ENCODE measurements around the gene MRTFB. TPM values are rescaled to one million over a fixed set of nuclear protein-coding genes. Genes with fewer than 3 reads are reported as not detected.

MRTFB gene
- total RNA-seq, 4 donors from 2014 or later: 12.7 to 20.4 (median 14.8) TPM

DNA sequence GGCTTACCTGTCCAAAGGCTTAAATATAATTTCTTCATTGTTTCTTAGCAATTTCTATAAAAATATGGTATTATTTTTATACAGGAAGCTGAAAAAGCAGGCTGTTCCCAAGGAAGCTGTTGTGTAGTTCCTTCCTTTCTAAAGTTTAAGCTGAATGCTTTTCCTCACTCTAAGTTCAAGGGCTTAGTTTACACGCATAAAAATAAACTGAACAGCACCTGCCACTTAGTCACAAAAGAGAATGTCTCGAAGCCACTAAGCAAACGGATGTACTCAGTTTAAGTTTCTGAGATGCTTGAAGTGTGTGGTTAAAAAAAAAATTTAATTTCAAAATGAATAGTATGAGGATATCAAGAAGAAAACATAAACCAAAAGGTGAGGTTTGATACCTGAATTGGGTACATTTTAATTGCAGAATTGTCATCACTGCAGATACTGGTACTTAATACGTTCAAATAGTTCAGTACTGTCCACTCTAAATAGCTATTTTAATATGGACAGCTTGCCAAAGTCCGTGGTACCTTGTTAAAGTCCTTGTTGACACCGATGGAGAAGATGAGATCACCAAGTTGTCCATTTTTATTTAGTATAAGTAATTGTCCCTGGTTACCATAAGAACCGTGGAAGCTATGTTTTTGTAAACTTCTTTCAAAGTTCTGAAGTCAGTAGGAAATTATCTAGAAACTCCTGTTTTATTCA is 38.1 kb downstream of the MRTFB start:
- Histone ChIP-seq H3K27me3 (no peaks in the 10 kb centered on the region), H3K9me3 (no peaks in the 10 kb centered on the region), H3K4me1 (peaks cover 80 to 89% of the 10 kb centered on the region in 2 donors), H3K36me3 (no peaks in the 10 kb centered on the region), H3K27ac (peak overlapping the region; percentile 80 to 88 (median 84)), H3K4me3 (peak overlapping the region in 2 of 4 donors; percentile 12 to 21)
- ATAC-seq (peak; percentile 80 to 89), DNase-seq (no peak)
- intact Hi-C loops (cut with DNase I; ENCODE audit: low total_unique reads) (no loop called here), in situ Hi-C loops (cut with MboI; ENCODE audit: low sequenced_read_pairs in 4 of 4) (no loop called here)
- TF ChIP-seq POLR2A (IDR thresholded peaks at IDR 0.05): peak; percentile 56 to 84
- TF ChIP-seq, protein P1, sequence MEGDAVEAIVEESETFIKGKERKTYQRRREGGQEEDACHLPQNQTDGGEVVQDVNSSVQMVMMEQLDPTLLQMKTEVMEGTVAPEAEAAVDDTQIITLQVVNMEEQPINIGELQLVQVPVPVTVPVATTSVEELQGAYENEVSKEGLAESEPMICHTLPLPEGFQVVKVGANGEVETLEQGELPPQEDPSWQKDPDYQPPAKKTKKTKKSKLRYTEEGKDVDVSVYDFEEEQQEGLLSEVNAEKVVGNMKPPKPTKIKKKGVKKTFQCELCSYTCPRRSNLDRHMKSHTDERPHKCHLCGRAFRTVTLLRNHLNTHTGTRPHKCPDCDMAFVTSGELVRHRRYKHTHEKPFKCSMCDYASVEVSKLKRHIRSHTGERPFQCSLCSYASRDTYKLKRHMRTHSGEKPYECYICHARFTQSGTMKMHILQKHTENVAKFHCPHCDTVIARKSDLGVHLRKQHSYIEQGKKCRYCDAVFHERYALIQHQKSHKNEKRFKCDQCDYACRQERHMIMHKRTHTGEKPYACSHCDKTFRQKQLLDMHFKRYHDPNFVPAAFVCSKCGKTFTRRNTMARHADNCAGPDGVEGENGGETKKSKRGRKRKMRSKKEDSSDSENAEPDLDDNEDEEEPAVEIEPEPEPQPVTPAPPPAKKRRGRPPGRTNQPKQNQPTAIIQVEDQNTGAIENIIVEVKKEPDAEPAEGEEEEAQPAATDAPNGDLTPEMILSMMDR (IDR thresholded peaks at IDR 0.05 in 4 of 5, conservative IDR thresholded peaks at IDR 0.05 in 1 of 5): no peak

DNA sequence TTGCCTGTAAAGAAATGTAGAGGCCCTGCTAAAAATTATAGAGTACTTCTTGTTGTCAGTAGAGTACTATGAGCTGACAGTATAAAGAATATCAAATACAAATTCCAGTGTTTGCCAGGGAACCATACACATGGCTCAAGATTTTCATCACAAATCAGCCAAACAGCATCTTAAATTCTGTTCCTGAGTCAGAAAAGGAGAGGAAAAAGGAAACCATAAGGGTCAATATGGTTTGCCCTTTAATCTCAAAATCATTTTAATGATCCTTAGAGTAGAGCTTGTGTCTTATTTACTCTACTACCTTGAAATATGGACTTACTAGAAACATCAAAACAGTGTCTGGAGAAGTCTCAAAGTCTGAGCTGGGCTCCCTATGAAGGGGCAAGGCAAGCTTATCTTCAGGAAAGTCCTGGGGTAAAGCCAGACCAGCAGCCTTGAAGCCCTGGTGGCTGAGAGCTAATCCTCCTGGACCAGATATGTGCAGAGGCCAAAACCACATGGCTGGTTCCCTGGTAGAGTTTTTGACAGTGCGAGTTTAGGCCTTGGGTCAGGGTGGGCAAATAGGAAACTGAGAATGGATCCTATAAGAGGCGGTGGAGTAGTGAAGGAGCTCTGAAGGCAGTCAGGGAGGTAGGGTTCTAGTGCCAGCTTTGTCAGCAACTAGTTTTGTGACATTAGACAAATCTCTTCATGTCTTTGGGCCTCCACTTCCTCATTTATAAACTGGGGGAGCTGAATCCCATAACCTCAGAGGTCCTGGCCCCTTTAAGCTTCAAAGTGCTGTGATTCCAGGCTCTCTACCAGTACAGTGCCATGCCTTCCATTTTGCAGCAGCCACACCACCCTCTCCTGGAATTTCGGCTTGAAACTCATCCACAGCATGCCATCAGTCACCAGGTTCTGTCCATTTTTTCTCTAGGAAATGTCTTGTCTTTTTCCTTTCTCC is 38.9 kb downstream of the MRTFB start:
- Histone ChIP-seq H3K27ac (peak overlapping the region; percentile 80 to 88 (median 84)), H3K27me3 (no peaks in the 10 kb centered on the region), H3K36me3 (no peaks in the 10 kb centered on the region), H3K4me3 (no peak overlapping the region), H3K9me3 (no peaks in the 10 kb centered on the region), H3K4me1 (peaks cover 88 to 94% of the 10 kb centered on the region in 2 donors)
- intact Hi-C loops (cut with DNase I; ENCODE audit: low total_unique reads) (loop anchor here (5.0 kb wide), 2 partner anchors 77 to 188 kb away; partner anchors contain the start of gene ERCC4), in situ Hi-C loops (cut with MboI; ENCODE audit: low sequenced_read_pairs in 4 of 4) (no loop called here)
- DNase-seq (no peak), ATAC-seq (peak in 1 of 2 donors; percentile 32)
- no peak for TF ChIP-seq POLR2A (IDR thresholded peaks at IDR 0.05)
- TF ChIP-seq, protein P1 (IDR thresholded peaks at IDR 0.05 in 4 of 5, conservative IDR thresholded peaks at IDR 0.05 in 1 of 5): no peak

- Histone ChIP-seq H3K36me3 (no peaks in the 10 kb centered on the region), H3K27ac (peak overlapping the region; percentile 80 to 88 (median 84)), H3K4me1 (peaks cover 90 to 95% of the 10 kb centered on the region in 2 donors), H3K9me3 (no peaks in the 10 kb centered on the region), H3K27me3 (no peaks in the 10 kb centered on the region), H3K4me3 (no peak overlapping the region)
- in situ Hi-C loops (cut with MboI; ENCODE audit: low sequenced_read_pairs in 4 of 4) (no loop called here), intact Hi-C loops (cut with DNase I; ENCODE audit: low total_unique reads) (loop anchor here (5.0 kb wide), 2 partner anchors 77 to 188 kb away; partner anchors contain the start of gene ERCC4)
- TF ChIP-seq, protein P1 (IDR thresholded peaks at IDR 0.05 in 4 of 5, conservative IDR thresholded peaks at IDR 0.05 in 1 of 5): no peak
- no peak for TF ChIP-seq POLR2A (IDR thresholded peaks at IDR 0.05)
- no peak for DNase-seq
- ATAC-seq: peak; percentile 28 to 34
These were observed 39.7 kb downstream of the MRTFB start for GRCh38 chr16:14110728-14111251.

GRCh38 chr16:14111713-14112538 is 40.8 kb downstream of the MRTFB start:
- intact Hi-C loops (cut with DNase I; ENCODE audit: low total_unique reads): loop anchor here (5.0 kb wide), 2 partner anchors 75 to 190 kb away; partner anchors contain the start of gene ERCC4
- H3K27ac ChIP-seq: peak overlapping the region; percentile 80 to 88 (median 84)
- ATAC-seq (peak in 1 of 2 donors; percentile 13), DNase-seq (peak in 1 of 2 donors; percentile 46)
- H3K9me3 ChIP-seq: no peaks in the 10 kb centered on the region
- H3K27me3 ChIP-seq: no peaks in the 10 kb centered on the region
- H3K4me3 ChIP-seq: no peak overlapping the region
- TF ChIP-seq, protein P1 (IDR thresholded peaks at IDR 0.05 in 4 of 5, conservative IDR thresholded peaks at IDR 0.05 in 1 of 5): no peak
- no peak for TF ChIP-seq POLR2A (IDR thresholded peaks at IDR 0.05)
- peaks cover 87 to 90% of the 10 kb centered on the region in 2 donors for H3K4me1 ChIP-seq
- in situ Hi-C loops (cut with MboI; ENCODE audit: low sequenced_read_pairs in 4 of 4): no loop called here
- no peaks in the 10 kb centered on the region for H3K36me3 ChIP-seq

Measured in gastrocnemius medialis (tissue), 4 donors.